Pulmonary artery endothelial cell (primary cell): ENCODE measurements around the gene ZNF10. TPM values are rescaled to one million over a fixed set of nuclear protein-coding genes. Genes with fewer than 3 reads are reported as not detected.

Experiments
- DNase-seq: peaks from one replicate; pipeline ENCODE4 v3.0.0-alpha.2; 2011; ENCODE audit warnings: low read depth, low spot score
- total RNA-seq: library from RNA; depleted of rRNA; stranded (reverse); fragments of >200 nt; gene quantifications from 2 replicates; pipeline ENCODE4 v1.2.3, GENCODE V29; 2014

Gene ZNF10
- total RNA-seq, 1 donor from 2014 or later, result 5.4 TPM

DNA sequence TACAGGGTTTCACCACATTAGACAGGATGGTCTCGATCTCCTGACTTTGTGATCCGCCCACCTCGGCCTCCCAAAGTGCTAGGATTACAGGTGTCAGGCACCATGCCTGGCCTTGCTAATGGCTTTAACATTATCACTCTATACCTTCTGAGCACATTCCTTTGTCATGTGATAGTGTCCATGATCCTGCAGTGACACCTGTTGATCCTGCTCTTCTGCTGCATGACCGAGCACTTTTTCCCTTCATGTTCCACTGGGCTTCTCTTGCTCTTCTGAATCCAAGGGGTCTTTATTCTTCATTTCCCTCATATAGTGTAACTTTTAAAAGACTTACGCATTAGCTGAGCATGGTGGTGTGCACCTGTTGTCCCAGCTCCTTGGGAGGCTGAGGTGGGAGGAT lies 62.4 kb downstream of the ZNF10 start:
- DNase-seq, result no peak

GRCh38 chr12:133201888-133202287 lies 71.5 kb downstream of the ZNF10 start:
- no peak for DNase-seq

DNA sequence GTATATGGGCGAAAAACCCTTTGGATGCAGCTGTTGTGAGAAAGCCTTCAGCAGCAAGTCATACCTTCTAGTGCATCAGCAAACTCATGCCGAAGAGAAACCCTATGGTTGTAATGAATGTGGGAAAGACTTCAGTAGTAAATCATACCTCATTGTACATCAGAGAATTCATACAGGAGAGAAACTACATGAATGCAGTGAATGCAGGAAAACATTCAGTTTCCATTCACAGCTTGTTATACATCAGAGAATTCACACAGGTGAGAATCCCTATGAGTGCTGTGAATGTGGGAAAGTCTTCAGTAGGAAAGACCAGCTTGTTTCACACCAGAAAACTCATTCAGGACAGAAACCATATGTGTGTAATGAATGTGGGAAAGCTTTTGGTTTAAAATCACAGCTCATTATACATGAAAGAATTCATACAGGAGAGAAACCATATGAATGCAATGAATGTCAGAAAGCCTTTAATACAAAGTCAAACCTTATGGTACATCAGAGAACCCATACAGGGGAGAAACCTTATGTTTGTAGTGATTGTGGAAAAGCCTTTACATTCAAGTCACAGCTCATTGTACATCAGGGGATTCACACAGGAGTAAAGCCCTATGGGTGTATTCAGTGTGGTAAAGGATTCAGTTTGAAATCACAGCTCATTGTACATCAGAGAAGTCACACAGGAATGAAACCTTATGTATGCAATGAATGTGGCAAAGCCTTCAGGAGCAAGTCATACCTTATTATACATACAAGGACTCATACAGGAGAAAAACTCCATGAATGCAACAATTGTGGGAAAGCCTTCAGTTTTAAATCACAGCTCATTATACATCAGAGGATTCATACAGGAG lies 72.3 kb downstream of the ZNF10 start:
- DNase-seq, result no peak

DNA sequence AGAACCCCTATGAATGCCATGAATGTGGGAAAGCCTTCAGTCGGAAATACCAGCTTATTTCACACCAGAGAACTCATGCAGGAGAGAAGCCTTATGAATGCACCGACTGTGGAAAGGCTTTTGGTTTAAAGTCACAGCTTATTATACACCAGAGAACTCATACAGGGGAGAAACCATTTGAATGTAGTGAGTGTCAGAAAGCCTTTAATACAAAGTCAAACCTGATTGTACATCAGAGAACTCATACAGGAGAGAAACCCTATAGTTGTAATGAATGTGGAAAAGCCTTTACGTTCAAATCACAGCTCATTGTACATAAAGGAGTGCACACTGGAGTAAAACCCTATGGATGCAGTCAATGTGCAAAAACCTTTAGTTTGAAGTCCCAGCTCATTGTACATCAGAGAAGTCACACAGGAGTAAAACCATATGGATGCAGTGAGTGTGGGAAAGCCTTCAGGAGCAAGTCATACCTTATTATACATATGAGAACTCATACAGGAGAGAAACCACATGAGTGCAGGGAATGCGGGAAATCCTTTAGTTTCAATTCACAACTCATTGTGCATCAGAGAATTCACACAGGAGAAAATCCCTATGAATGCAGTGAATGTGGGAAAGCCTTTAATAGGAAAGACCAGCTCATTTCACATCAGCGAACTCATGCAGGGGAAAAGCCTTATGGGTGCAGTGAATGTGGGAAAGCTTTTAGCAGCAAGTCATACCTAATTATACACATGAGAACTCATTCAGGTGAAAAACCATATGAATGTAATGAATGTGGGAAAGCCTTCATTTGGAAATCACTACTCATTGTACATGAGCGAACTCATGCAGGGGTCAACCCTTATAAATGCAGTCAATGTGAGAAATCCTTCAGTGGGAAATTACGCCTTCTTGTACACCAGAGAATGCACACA lies 73.2 kb downstream of the ZNF10 start:
- DNase-seq, result no peak

GRCh38 chr12:133204264-133204603 lies 73.8 kb downstream of the ZNF10 start:
- no peak for DNase-seq

DNA sequence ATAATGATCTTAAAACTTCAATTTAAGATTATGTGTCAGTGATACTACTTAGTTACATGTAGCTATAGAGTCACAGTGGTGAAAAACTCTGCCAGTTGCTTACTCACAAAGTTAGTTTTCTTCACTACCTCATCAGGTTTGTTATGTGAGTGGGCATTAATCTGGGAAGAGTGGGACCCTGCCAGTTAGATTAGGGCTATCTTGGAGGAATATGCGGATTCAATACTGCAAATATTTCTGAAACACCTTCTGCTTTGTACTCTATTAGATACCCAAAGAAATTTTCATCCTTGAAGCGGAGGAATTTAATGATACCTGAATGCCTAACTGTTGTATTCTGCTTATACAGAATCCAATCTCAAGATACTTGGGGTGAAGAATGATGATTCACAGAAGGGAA lies 76.0 kb downstream of the ZNF10 start:
- DNase-seq, result no peak

Other genes with a start within 250 kb of the ZNF10 start
- gene CHFR, start 243.0 kb upstream of the ZNF10 start, total RNA-seq, result 45.0 and 50.2 TPM in 2 replicates
- 4.7 and 6.3 TPM in 2 replicates for gene ZNF605, start 174.3 kb upstream of the ZNF10 start, total RNA-seq
- gene ZNF26, start 144.3 kb upstream of the ZNF10 start, total RNA-seq, result 10.8 and 13.2 TPM in 2 replicates
- 18.7 and 21.4 TPM in 2 replicates for gene ZNF84, start 93.1 kb upstream of the ZNF10 start, total RNA-seq
- gene ZNF140, start 49.7 kb upstream of the ZNF10 start, total RNA-seq, result 37.3 and 38.0 TPM in 2 replicates
- gene ZNF891, start 353 bp upstream of the ZNF10 start, total RNA-seq, result 0.53 and 0.88 TPM in 2 replicates
- 27.8 and 62.3 TPM in 2 replicates for gene ZNF268, start 50.9 kb downstream of the ZNF10 start, total RNA-seq
- not detected in 2 replicates for gene ANHX, start 105.2 kb downstream of the ZNF10 start, total RNA-seq